Colonic mucosa (tissue), 4 donors: Measurements from ENCODE around the gene HLA-DQA2. TPM values are rescaled to one million over a fixed set of nuclear protein-coding genes. Genes with fewer than 3 reads are reported as not detected.
"Not testable (repeated sequence)": the region's sequence is repeated elsewhere in the genome, so short reads cannot be mapped to it uniquely, and the experiment has no call there.

ENCODE experiments used
- DNase-seq: peaks from one replicate; pipeline ENCODE4 v3.0.0-alpha.2; 2020
- H3K27ac ChIP-seq: fragments of 200-600 bp; one replicate; pipeline ENCODE4 v1.8.0; 2021
- H3K27me3 ChIP-seq: fragments of 200-600 bp; one replicate; pipeline ENCODE4 v1.8.0; 2021
- H3K36me3 ChIP-seq: fragments of 200-600 bp; one replicate; pipeline ENCODE4 v1.8.0; 2021
- H3K4me1 ChIP-seq: fragments of 200-600 bp; one replicate; pipeline ENCODE4 v1.8.0; 2021; ENCODE audit warnings: mild to moderate bottlenecking
- H3K4me3 ChIP-seq: fragments of 200-600 bp; one replicate; pipeline ENCODE4 v1.8.0; 2021
- H3K9ac ChIP-seq, 2 donors: one replicate each; pipeline ENCODE4 v1.7.0; 2013; ENCODE audit warnings: control low read depth in 2 of 2, low read depth in 2 of 2, low read length in 2 of 2
- H3K9me3 ChIP-seq: fragments of 200-600 bp; one replicate; pipeline ENCODE4 v1.8.0; 2021
- intact Hi-C: fragments of 100-400 bp; cut with DNase I; formaldehyde crosslinking; loops from one replicate; pipeline ENCODE4 v1.14.1; 2022
- total RNA-seq, 2 donors: library from RNA; stranded (reverse); fragmentation: NEBNext Ultra II Directional in 1 of 2; extraction: Animal tissue kit (Norgen Biotek cat#: 25700) in 1 of 2; gene quantifications; one replicate each; pipeline ENCODE4 v1.2.1, GENCODE V29; 2021
- TF ChIP-seq, protein P1 (sequence below): fragments of 200-600 bp; IDR thresholded peaks from one replicate; pipeline ENCODE4 v1.8.0; 2022; ENCODE audit warnings: antibody characterized with exemption, mild to moderate bottlenecking
- donor health status: healthy.
- donor health status: DM: no; HTN: no; CAD: no.
- donor health status: DM: no; HTN: no; CAD: no.

HLA-DQA2 gene
- 1 to 10 TPM in 1 of 2 donors, under 1 TPM in 1; 0.67 to 5.7 TPM for total RNA-seq

DNA sequence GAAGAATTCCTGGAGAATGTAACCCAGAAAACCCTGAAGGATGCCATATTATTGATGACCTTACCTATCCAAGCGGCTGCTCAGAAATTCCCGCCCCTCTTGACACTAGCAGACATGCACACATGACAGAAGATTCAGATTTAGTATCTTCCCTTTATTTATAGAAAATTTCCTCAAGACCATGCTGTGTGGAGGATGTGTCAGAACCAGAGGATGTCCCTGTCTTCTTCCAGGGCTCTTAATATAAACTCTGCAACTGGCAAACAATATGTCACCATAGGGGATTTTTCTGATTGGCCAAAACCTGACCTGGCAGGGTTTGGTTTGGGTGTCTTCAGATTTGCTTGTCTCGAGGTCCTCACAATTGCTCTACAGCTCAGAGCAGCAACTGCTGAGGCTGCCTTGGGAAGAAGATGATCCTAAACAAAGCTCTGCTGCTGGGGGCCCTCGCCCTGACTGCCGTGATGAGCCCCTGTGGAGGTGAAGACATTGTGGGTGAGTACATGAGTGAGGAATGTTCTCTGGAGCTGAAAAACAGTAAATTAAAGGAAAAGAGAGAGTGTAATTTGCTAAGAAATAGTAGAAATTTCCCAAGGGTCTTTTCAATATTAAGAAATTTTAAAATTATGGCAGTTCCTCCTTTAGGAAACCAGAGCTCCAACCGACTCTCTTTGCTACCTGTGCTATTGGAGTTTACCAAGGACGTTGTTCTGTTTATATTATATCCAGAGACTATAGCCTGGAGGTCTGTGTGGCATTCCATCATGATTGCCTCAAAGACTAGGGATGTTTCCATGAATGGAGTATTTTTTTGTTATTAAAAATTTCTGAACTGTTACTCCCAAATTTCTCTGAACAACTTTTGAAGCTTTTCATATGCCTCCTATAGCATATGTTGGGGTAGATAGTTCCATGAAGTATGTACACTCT is at the start of gene HLA-DQA2:
TSS of gene HLA-DQA2 (plus strand) at position 361 of the 930 bp plus-strand sequence. CDS start at position 414, 53 bp downstream.
- Histone ChIP-seq H3K9me3 (no peaks in the 10 kb centered on the region), H3K4me1 (no peaks in the 10 kb centered on the region), H3K36me3 (no peaks in the 10 kb centered on the region), H3K27me3 (no peaks in the 10 kb centered on the region), H3K4me3 (no peak within 1 kb of the TSS), H3K27ac (no peak within 1 kb of the TSS), H3K9ac (no peak within 1 kb of the TSS)
- TF ChIP-seq, protein P1, sequence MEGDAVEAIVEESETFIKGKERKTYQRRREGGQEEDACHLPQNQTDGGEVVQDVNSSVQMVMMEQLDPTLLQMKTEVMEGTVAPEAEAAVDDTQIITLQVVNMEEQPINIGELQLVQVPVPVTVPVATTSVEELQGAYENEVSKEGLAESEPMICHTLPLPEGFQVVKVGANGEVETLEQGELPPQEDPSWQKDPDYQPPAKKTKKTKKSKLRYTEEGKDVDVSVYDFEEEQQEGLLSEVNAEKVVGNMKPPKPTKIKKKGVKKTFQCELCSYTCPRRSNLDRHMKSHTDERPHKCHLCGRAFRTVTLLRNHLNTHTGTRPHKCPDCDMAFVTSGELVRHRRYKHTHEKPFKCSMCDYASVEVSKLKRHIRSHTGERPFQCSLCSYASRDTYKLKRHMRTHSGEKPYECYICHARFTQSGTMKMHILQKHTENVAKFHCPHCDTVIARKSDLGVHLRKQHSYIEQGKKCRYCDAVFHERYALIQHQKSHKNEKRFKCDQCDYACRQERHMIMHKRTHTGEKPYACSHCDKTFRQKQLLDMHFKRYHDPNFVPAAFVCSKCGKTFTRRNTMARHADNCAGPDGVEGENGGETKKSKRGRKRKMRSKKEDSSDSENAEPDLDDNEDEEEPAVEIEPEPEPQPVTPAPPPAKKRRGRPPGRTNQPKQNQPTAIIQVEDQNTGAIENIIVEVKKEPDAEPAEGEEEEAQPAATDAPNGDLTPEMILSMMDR: no peak
- DNase-seq: no peak
- intact Hi-C loops: no loop called here

DNA sequence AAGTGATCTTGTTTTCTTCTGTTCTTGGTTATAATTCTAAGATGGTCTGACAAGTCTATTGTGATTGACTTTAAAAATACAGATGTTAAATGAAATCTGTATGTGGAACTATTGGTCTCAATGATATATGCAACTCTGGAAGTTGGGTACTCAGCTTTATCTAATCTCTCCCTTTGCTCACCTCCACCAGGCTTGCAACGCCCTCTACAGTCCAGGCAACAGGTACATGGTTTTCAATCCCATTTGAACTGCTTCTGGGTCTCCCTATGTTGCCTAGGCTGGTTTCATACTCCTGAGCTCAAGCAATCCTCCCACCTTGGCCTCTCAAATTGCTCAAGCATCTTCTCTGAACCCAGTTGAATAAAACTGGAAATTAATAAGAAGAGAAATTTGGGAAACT is 49.2 kb upstream of the HLA-DQA2 start:
- Histone ChIP-seq H3K27ac (no peak overlapping the region), H3K9ac (no peak overlapping the region), H3K4me1 (no peaks in the 10 kb centered on the region), H3K9me3 (no peaks in the 10 kb centered on the region), H3K4me3 (no peak overlapping the region), H3K36me3 (no peaks in the 10 kb centered on the region), H3K27me3 (no peaks in the 10 kb centered on the region)
- TF ChIP-seq, protein P1: peak; percentile 36
- peak; percentile 44 for DNase-seq
- intact Hi-C loops: no loop called here

DNA sequence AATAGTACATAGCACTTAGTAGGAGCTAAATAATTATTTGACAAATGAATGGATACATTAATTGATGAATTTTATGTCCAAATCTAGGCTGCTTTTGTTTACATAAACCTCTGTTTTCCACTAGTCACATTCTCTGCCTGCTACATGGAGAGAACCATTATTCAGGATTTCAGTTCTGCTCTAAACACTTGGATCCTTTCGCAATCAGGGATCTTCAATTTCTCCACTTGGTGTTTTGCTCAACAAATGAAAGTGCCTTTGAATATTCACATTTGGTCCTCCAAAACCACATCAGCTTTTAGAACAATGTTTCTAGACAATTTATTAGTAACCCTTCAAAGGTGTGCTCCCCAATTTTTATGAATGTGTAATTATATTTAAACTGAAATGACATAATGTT is 44.2 kb upstream of the HLA-DQA2 start:
- TF ChIP-seq, protein P1: no peak
- no peaks in the 10 kb centered on the region for H3K4me1 ChIP-seq
- no peaks in the 10 kb centered on the region for H3K27me3 ChIP-seq
- DNase-seq: no peak
- H3K4me3 ChIP-seq: no peak overlapping the region
- no peaks in the 10 kb centered on the region for H3K36me3 ChIP-seq
- no peak overlapping the region for H3K27ac ChIP-seq
- H3K9ac ChIP-seq: no peak overlapping the region
- intact Hi-C loops: no loop called here
- H3K9me3 ChIP-seq: no peaks in the 10 kb centered on the region

DNA sequence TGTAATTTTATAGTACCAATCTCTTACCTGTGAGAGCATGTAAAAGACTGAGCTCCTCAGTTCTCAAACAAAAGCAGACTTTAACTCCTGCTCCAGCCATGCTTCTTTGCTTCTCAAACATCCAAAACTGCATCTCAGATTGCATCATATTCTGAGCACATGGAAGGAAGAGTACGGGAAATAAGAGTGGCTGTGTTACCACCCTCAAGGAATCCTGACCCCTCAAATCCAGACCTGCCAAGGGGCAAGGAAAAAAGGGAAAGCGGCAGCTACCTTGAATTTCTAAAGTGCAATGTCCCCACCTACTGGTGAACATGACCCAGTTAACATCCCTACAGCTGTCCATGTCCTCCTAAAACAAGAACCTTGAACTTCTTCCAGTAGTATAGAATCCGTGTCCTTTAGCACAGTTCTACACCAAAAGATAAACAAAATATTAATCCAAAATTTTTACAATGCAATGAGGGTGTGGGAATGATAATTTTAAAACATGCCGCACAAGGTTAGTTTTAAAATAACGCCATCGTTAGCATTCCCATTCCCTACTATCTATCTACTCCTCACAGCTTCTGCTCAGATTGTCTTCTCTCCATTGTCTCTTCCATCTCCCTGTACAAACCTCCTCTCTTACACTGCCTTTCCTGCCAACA is 40.7 kb upstream of the HLA-DQA2 start:
- H3K4me3 ChIP-seq: no peak overlapping the region
- DNase-seq: peak; percentile 48

DNA sequence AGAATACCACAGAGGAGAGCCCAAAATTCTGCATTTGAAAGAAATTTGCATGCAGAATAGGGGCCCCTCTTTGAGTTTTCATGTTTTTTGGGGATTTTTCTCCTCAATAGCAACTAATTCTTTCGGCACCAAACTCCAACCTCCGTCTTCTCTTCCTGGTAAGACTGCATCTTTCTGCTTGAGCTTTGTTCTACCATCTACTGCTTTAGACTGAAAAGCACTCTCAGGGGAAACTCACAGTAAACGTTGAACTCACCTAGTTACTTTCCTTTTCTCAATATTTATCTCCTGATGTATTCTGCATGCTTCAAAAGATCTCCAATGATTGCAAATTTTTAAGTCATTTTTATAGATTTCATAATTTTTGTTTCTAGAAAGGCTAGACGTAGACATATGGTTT is 37.8 kb upstream of the HLA-DQA2 start:
- Histone ChIP-seq H3K4me3 (no peak overlapping the region), H3K9ac (no peak overlapping the region), H3K36me3 (no peaks in the 10 kb centered on the region), H3K4me1 (no peaks in the 10 kb centered on the region), H3K27ac (no peak overlapping the region), H3K9me3 (no peaks in the 10 kb centered on the region), H3K27me3 (no peaks in the 10 kb centered on the region)
- TF ChIP-seq, protein P1: no peak
- no peak for DNase-seq
- intact Hi-C loops: loop anchor here (5.0 kb wide), 3 partner anchors 84 to 286 kb away; no protein-coding TSS in a partner anchor

More for the DNA sequence above, 40.7 kb upstream of the HLA-DQA2 start:
- intact Hi-C loops: loop anchor here (5.0 kb wide), 3 partner anchors 87 to 283 kb away; no protein-coding TSS in a partner anchor
- H3K27me3 ChIP-seq: no peaks in the 10 kb centered on the region
- H3K4me1 ChIP-seq: no peaks in the 10 kb centered on the region
- no peak overlapping the region for H3K27ac ChIP-seq
- no peaks in the 10 kb centered on the region for H3K36me3 ChIP-seq
- H3K9me3 ChIP-seq: no peaks in the 10 kb centered on the region
- no peak overlapping the region for H3K9ac ChIP-seq
- TF ChIP-seq, protein P1: peak; percentile 57

DNA sequence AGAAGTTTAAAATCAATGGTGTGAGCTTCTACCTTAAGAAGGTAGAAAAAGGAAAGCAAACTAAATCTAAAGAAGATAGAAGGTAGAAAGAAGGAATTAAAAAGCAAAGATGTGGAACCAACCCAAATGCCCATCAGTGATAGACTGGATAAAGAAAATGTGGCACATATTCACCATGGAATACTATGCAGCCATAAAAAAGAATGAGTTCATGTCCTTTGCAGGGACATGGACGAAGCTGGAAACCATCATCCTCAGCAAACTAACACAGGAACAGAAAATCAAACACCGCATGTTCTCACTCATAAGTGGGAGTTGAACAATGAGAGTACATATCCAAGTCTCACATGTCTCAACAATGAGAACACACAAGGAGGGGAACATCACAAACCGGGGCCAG is 36.0 kb upstream of the HLA-DQA2 start:
- DNase-seq, H3K9ac ChIP-seq, intact Hi-C loops, H3K4me3 ChIP-seq, H3K36me3 ChIP-seq, H3K27me3 ChIP-seq, H3K4me1 ChIP-seq, H3K27ac ChIP-seq, H3K9me3 ChIP-seq: not testable (repeated sequence)
